Right lung (tissue), 5 donors: Measurements from ENCODE around the gene FOXF1. TPM values are rescaled to one million over a fixed set of nuclear protein-coding genes. Genes with fewer than 3 reads are reported as not detected.

Source experiments
- DNase-seq, 2 donors: peaks; one replicate each; pipeline ENCODE4 v3.0.0-alpha.2; 2013
- polyA plus RNA-seq, 5 donors: library from polyadenylated mRNA; unstranded; fragments of 120-200 nt; gene quantifications; one replicate each; pipeline versions ENCODE4 v1.2.1 to v1.2.3, GENCODE V29; 2013; ENCODE audit warnings: inconsistent platforms in 1 of 5, low replicate concordance in 1 of 5; ENCODE audit not compliant: insufficient read length in 5 of 5, insufficient read depth in 1 of 5

FOXF1 gene
- polyA plus RNA-seq, 5 donors, result 35.6 to 47.5 (median 40.8) TPM

- no peak for DNase-seq
Observed at GRCh38 chr16:86531641-86532525, 21.6 kb downstream of the FOXF1 start.

GRCh38 chr16:86532526-86532815, 22.1 kb downstream of the FOXF1 start:
- no peak for DNase-seq

- DNase-seq, result no peak
Observed at GRCh38 chr16:86533076-86533475, 22.7 kb downstream of the FOXF1 start.

- DNase-seq, result no peak
Observed at GRCh38 chr16:86533767-86534351, 23.5 kb downstream of the FOXF1 start.

GRCh38 chr16:86534779-86535615, 24.7 kb downstream of the FOXF1 start:
- no peak for DNase-seq

- no peak for DNase-seq
Observed at GRCh38 chr16:86536621-86537020, 26.3 kb downstream of the FOXF1 start.

GRCh38 chr16:86537486-86537885, 27.2 kb downstream of the FOXF1 start:
- DNase-seq, result no peak

- no peak for DNase-seq
Observed at GRCh38 chr16:86538196-86538780, 28.0 kb downstream of the FOXF1 start.

- DNase-seq, result no peak
Observed at GRCh38 chr16:86540894-86541293, 30.6 kb downstream of the FOXF1 start.

GRCh38 chr16:86541560-86541959, 31.2 kb downstream of the FOXF1 start:
- DNase-seq, result no peak

GRCh38 chr16:86542756-86543750, 32.7 kb downstream of the FOXF1 start:
- DNase-seq, result no peak

GRCh38 chr16:86545481-86545880, 35.2 kb downstream of the FOXF1 start:
- no peak for DNase-seq

- DNase-seq, result no peak
Observed at GRCh38 chr16:86545954-86546637, 35.8 kb downstream of the FOXF1 start.

GRCh38 chr16:86546638-86547013, 36.3 kb downstream of the FOXF1 start:
- no peak for DNase-seq

GRCh38 chr16:86547286-86547685, 37.0 kb downstream of the FOXF1 start:
- no peak for DNase-seq

GRCh38 chr16:86549076-86549892, 39.0 kb downstream of the FOXF1 start:
- no peak for DNase-seq

GRCh38 chr16:86549893-86550190, 39.5 kb downstream of the FOXF1 start:
- no peak for DNase-seq

GRCh38 chr16:86550281-86550680, 40.0 kb downstream of the FOXF1 start:
- DNase-seq, result no peak

- DNase-seq, result no peak
Observed at GRCh38 chr16:86553356-86553755, 43.0 kb downstream of the FOXF1 start.

GRCh38 chr16:86554599-86554916, 44.2 kb downstream of the FOXF1 start:
- DNase-seq, result no peak
